GM10248 (cell line): ENCODE data around the gene NTM.

Source experiments
- CTCF ChIA-PET: fragments of 300-600 bp; sonication (Branson Sonifier 250); formaldehyde crosslinking; extraction: SDS; loops from one replicate; lab custom pipeline; 2021; ENCODE audit warnings: antibody characterized with exemption; lab: Yijun Ruan, JAX
- POLR2A ChIA-PET: fragments of 350-650 bp; sonication (Branson Sonifier 250); formaldehyde crosslinking; extraction: SDS; loops from one replicate; lab custom pipeline; 2020; ENCODE audit warnings: antibody characterized with exemption; lab: Yijun Ruan, JAX
- DNase-seq: peaks from one replicate; pipeline ENCODE4 v3.0.0; 2012; ENCODE audit errors: extremely low spot score
- TF ChIP-seq, protein P1 (sequence below): IDR thresholded peaks from 2 replicates; pipeline ENCODE4 v1.5.1; 2012; ENCODE audit warnings: mild to moderate bottlenecking, low read depth; ENCODE audit errors: extremely low read depth, missing control alignments, control extremely low read depth

NTM gene

DNA sequence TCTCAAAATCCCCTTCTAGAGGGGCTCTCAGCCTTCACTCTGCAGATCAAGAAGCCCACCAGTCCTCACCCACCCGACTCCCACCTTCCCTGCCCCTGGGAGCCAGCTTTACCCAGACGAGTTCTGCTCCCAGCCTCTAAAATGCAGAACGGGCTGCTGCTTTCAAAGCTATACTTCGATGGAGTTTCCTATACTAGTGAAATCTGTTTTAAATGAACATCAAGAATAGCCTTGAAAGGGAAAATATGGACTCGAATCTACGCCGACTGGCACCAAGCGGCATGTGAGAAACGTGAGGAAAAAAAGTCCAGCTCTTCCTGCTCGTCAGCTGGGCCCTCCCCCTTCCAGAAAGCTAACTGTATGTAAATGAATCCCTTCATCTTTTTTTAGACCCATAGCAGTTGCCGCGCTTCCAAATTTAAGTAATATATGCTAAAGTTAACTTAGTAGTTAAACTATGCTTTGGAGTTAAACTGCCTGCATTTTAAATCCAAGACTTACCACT is 211.7 kb downstream of the NTM start:
- POLR2A ChIA-PET, result no interaction called here
- DNase-seq, result no peak
- TF ChIP-seq, protein P1, sequence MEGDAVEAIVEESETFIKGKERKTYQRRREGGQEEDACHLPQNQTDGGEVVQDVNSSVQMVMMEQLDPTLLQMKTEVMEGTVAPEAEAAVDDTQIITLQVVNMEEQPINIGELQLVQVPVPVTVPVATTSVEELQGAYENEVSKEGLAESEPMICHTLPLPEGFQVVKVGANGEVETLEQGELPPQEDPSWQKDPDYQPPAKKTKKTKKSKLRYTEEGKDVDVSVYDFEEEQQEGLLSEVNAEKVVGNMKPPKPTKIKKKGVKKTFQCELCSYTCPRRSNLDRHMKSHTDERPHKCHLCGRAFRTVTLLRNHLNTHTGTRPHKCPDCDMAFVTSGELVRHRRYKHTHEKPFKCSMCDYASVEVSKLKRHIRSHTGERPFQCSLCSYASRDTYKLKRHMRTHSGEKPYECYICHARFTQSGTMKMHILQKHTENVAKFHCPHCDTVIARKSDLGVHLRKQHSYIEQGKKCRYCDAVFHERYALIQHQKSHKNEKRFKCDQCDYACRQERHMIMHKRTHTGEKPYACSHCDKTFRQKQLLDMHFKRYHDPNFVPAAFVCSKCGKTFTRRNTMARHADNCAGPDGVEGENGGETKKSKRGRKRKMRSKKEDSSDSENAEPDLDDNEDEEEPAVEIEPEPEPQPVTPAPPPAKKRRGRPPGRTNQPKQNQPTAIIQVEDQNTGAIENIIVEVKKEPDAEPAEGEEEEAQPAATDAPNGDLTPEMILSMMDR, result no peak
- CTCF ChIA-PET, result interaction anchor here (1.3 to 9.9 kb wide), 4 partner anchors 9 to 95 kb away, joined by 3 to 134 read pairs (median 14); no protein-coding TSS in a partner anchor

DNA sequence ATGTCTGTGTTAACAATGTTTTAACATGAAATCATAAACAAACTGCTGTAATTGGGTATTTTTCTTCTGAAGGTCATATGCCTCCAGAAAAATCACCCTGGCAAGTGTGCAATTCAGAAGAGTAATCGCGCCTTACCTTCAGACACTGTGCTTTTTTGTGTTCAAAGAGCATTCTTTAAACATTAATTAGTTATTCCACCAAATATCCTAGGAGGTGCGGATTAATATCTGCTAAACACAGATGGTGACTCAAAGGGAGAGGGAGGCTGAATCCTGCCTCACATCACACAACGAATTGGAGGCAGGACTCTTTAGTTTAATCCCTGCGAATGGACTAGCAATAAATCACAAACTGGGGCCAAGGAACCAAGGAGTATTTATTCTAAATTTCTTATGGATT is 213.0 kb downstream of the NTM start:
- TF ChIP-seq, protein P1, result no peak
- DNase-seq, result no peak
- POLR2A ChIA-PET, result no interaction called here
- CTCF ChIA-PET, result interaction anchor here (1.0 to 9.9 kb wide), 4 partner anchors 8 to 93 kb away, joined by 3 to 134 read pairs (median 4); no protein-coding TSS in a partner anchor

DNA sequence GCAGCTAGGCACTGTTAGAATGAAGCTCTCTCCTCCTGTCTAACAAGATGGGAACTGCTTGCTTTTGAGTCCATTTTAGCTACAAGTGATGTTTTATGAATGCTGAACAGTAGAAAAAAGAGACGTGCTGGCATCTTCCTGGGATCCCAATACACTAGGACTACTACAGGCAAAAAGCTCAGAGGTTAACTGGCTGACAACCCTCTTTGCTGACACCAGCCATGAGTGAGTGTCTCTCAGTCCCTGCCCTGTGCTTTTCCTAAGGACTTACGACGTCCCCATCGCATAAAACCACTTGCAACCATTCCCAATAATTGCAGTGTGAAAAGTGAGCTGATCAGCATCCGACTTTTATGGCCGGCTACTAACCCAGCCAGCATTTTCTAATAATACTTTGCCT is 213.5 kb downstream of the NTM start:
- TF ChIP-seq, protein P1, result no peak
- DNase-seq, result no peak
- ChIA-PET CTCF (interaction anchor here (1.0 to 9.9 kb wide), 3 partner anchors 35 to 93 kb away, joined by 3 to 134 read pairs (median 3); no protein-coding TSS in a partner anchor), POLR2A (no interaction called here)

DNA sequence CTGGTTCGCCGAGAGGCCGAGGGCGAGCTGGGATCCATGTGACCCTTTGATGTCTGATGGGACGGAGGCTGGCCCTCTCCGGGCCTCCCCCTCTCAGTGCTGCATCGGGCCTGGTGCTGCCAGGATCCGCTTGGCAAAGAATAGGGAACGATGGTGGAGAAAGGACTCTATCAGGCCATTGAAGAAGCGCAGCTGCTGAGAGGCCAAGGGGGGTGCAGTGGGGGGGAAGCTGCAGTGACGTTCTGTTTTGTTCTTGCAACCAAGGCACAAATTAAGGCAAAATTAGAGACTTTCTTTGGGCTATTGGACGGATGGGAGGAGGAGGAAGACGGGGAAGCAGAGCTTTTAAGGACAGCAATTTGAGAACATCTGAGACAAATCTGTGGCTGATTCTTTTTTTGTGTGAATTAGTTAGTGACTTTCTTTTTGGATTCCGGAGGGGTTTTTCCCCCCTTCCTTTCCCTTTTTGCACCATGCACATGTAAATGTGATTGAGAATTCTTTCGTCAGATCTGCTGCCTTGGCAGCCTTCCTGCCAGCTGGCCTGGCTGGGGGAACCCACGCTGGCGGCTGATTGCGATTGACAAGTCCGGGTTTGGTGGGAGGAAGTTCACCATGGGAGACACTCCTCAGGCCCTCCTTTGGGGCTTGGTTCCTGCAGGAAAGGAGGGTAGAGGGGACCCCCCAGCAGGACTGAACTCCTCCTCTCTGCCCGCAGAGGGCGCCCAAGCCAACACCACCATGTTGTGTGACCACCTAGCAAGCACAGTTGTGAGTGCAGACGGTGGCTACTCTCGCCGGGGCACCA is 214.6 kb downstream of the NTM start:
- TF ChIP-seq, protein P1, result peak; percentile 24
- ChIA-PET POLR2A (no interaction called here), CTCF (interaction anchor here (1.0 to 9.9 kb wide), 2 partner anchors 12 to 92 kb away, joined by 3 to 134 read pairs; no protein-coding TSS in a partner anchor)

DNA sequence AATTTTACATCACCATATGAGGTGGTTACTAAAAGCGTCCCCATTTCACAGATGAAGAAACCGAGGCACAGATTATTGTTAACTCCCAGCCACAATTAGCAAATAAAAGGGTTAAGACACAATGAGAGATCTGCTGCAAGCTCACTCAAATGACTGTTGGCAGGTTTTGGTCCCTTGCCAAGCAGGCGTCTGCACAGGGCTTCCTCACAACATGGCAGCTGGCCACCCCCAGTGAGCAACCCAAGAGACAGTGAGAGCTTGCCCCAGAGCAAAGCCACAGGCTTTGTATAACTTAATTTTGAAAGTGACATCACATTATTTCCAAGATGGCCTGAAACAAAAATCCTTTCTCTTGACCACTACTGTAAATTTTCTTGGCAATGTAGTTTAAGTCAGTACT is 217.6 kb downstream of the NTM start:
- CTCF ChIA-PET, result interaction anchor here (3.7 kb wide), 1 partner anchor 87 kb away, joined by 10 read pairs; no protein-coding TSS in a partner anchor
- POLR2A ChIA-PET, result no interaction called here

More for the DNA sequence above, 214.6 kb downstream of the NTM start:
- DNase-seq, result peak; percentile 25

DNA sequence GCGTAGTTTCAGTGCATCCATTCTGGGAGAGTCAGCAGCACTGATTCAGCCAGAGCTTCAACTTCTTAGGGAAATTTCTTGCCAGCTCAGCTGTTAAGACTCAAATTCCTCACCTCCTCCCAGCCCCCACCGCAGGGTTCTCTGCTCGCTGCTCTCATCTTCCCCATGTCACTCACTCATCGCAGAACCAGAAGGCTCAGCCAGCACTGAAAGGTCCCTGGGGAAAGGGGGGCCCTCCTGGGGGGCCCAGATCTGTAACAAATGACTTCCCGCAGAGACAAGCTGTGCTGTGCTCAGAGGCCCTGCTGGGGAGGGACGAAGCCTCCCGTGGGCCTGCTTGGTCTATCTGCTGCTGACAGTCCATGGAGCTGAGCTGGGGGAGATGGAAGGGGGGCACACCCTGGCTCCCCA is 220.6 kb downstream of the NTM start:
- DNase-seq, result no peak
- TF ChIP-seq, protein P1, result no peak
- POLR2A ChIA-PET, result no interaction called here
- CTCF ChIA-PET, result interaction anchor here (0.9 to 3.7 kb wide), 4 partner anchors 8 to 84 kb away, joined by 3 to 10 read pairs (median 4); no protein-coding TSS in a partner anchor

More for the DNA sequence above, 217.6 kb downstream of the NTM start:
- no peak for DNase-seq
- TF ChIP-seq, protein P1, result no peak
